ENCODE data around the gene SCAMP3.
A peak's percentile ranks its signal among the peaks of the same experiment; 100 is the strongest.
"Not testable (repeated sequence)": the region's sequence is repeated elsewhere in the genome, so short reads cannot be mapped to it uniquely, and the experiment has no call there.

The SCAMP3 gene

GRCh38 chr1:155261852-155262673 lies at the start of gene SCAMP3:
Gene SCAMP3 (minus strand): TSS chr1:155262360. CDS start chr1:155262151, 209 bp downstream.
- DNase-seq = peak; percentile 99

- DNase-seq = no peak
Observed at GRCh38 chr1:155309423-155310021, 47.4 kb upstream of the SCAMP3 start.

GRCh38 chr1:155308493-155309422 lies 46.6 kb upstream of the SCAMP3 start, which contains the start of gene FDPS:
Gene FDPS (plus strand): TSS chr1:155308866. CDS start chr1:155309790, 924 bp downstream.
- DNase-seq = peak; percentile 100

GRCh38 chr1:155307247-155307740 lies 45.1 kb upstream of the SCAMP3 start:
- no peak for DNase-seq

GRCh38 chr1:155305881-155306391 lies 43.8 kb upstream of the SCAMP3 start:
- peak; percentile 54 for DNase-seq

- DNase-seq = no peak
Observed at GRCh38 chr1:155304558-155305063, 42.5 kb upstream of the SCAMP3 start.

GRCh38 chr1:155301342-155301841 lies 39.2 kb upstream of the SCAMP3 start, which contains the start of gene PKLR:
Gene PKLR (minus strand): TSS chr1:155301438. CDS start chr1:155301395, 43 bp downstream.
- no peak for DNase-seq

- no peak for DNase-seq
Observed at GRCh38 chr1:155300553-155301329, 38.6 kb upstream of the SCAMP3 start.

GRCh38 chr1:155300024-155300423 lies 37.9 kb upstream of the SCAMP3 start:
- DNase-seq = no peak

GRCh38 chr1:155297384-155297783 lies 35.2 kb upstream of the SCAMP3 start:
- no peak for DNase-seq

GRCh38 chr1:155296661-155297060 lies 34.5 kb upstream of the SCAMP3 start:
- no peak for DNase-seq

GRCh38 chr1:155295942-155296267 lies 33.7 kb upstream of the SCAMP3 start:
- no peak for DNase-seq

- DNase-seq = no peak
Observed at GRCh38 chr1:155295183-155295941, 33.2 kb upstream of the SCAMP3 start.

GRCh38 chr1:155294520-155295182 lies 32.5 kb upstream of the SCAMP3 start:
- no peak for DNase-seq

- no peak for DNase-seq
Observed at GRCh38 chr1:155293086-155293749, 31.1 kb upstream of the SCAMP3 start.

GRCh38 chr1:155291006-155291405 lies 28.8 kb upstream of the SCAMP3 start:
- not testable (repeated sequence) for DNase-seq

GRCh38 chr1:155287987-155288543 lies 25.9 kb upstream of the SCAMP3 start:
- DNase-seq = no peak

GRCh38 chr1:155286544-155286943 lies 24.4 kb upstream of the SCAMP3 start:
- no peak for DNase-seq

- no peak for DNase-seq
Observed at GRCh38 chr1:155285631-155286044, 23.5 kb upstream of the SCAMP3 start.
